Keratinocyte (primary cell): ENCODE measurements around the gene WFIKKN1. TPM values are rescaled to one million over a fixed set of nuclear protein-coding genes. Genes with fewer than 3 reads are reported as not detected.
"Not testable (repeated sequence)": the region's sequence is repeated elsewhere in the genome, so short reads cannot be mapped to it uniquely, and the experiment has no call there.

ENCODE experiments used
- DNase-seq: peaks from one replicate; pipeline ENCODE4 v3.0.0-alpha.2; 2011; ENCODE audit warnings: low read depth, missing footprints, low spot score
- FAIRE-seq: peaks from 2 replicates; lab custom pipeline; 2011; peaks lifted over from hg19 to GRCh38; lab: Jason Lieb, UNC
- H2AFZ ChIP-seq: 2 replicates; pipeline ENCODE4 v1.6.0; 2012; ENCODE audit warnings: low read length, control low read depth, inconsistent platforms; ENCODE audit not compliant: control insufficient read depth
- H3K27ac ChIP-seq: 2 replicates; pipeline ENCODE4 v1.5.1; 2011; ENCODE audit warnings: low read length; ENCODE audit not compliant: control insufficient read depth, insufficient read depth
- H3K27me3 ChIP-seq: 3 replicates; pipeline ENCODE4 v1.6.0; 2011; ENCODE audit warnings: low read length; ENCODE audit not compliant: control insufficient read depth, insufficient read depth; ENCODE audit errors: extremely low read depth
- H3K36me3 ChIP-seq, 2 experiments: 2 replicates in 1 of 2; 3 replicates in 1 of 2; pipeline ENCODE4 v1.5.1; 2011; ENCODE audit warnings: low read length in 2 of 2, mild to moderate bottlenecking in 1 of 2; ENCODE audit not compliant: control insufficient read depth in 2 of 2, insufficient read depth in 2 of 2; ENCODE audit errors: extremely low read depth in 1 of 2
- H3K4me1 ChIP-seq: 3 replicates; pipeline ENCODE4 v1.5.1; 2011; ENCODE audit warnings: low read length; ENCODE audit not compliant: control insufficient read depth, insufficient read depth; ENCODE audit errors: extremely low read depth
- H3K4me2 ChIP-seq: 3 replicates; pipeline ENCODE4 v1.6.0; 2011; ENCODE audit warnings: low read depth, low read length; ENCODE audit not compliant: control insufficient read depth, insufficient read depth; ENCODE audit errors: extremely low read depth
- H3K4me3 ChIP-seq, 3 experiments: fragments of 200-600 bp in 1 of 3; sonication (generic) in 1 of 3; 2 replicates in 2 of 3; 3 replicates in 1 of 3; pipeline ENCODE4 v1.5.1; 2011 to 2016; ENCODE audit warnings: low read length in 3 of 3, mild to moderate bottlenecking in 3 of 3, control low read depth in 2 of 3, inconsistent platforms in 1 of 3, low read depth in 1 of 3, mixed read lengths in 1 of 3, mixed run types in 1 of 3, moderate library complexity in 1 of 3; ENCODE audit not compliant: control insufficient read depth in 2 of 3, insufficient read depth in 2 of 3; ENCODE audit errors: extremely low read depth in 1 of 3
- H3K79me2 ChIP-seq: 2 replicates; pipeline ENCODE4 v1.6.0; 2012; ENCODE audit warnings: low read length; ENCODE audit not compliant: control insufficient read depth, insufficient read depth
- H3K9ac ChIP-seq: 3 replicates; pipeline ENCODE4 v1.6.0; 2011; ENCODE audit warnings: low read length; ENCODE audit not compliant: control insufficient read depth, insufficient read depth; ENCODE audit errors: extremely low read depth
- H3K9me1 ChIP-seq: 3 replicates; pipeline ENCODE4 v1.6.0; 2011; ENCODE audit warnings: low read length; ENCODE audit not compliant: control insufficient read depth, insufficient read depth; ENCODE audit errors: extremely low read depth
- H3K9me3 ChIP-seq: 2 replicates; pipeline ENCODE4 v1.5.1; 2012; ENCODE audit warnings: low read depth, low read length; ENCODE audit not compliant: control insufficient read depth
- H4K20me1 ChIP-seq: 3 replicates; pipeline ENCODE4 v1.6.0; 2011; ENCODE audit warnings: low read length; ENCODE audit not compliant: control insufficient read depth, insufficient read depth; ENCODE audit errors: extremely low read depth
- EZH2 ChIP-seq: IDR thresholded peaks from one replicate; pipeline ENCODE4 v1.6.1; 2012; ENCODE audit warnings: inconsistent platforms, mild to moderate bottlenecking, low read length, moderate library complexity
- dilution Hi-C: fragments of 300-500 bp; cut with MboI; formaldehyde crosslinking; loops from one replicate; pipeline ENCODE4 v1.7.0; 2020; ENCODE audit warnings: low sequenced_read_pairs; ENCODE audit not compliant: extremely low pct_ligation_motif_present
- polyA plus RNA-seq, 5 experiments: library from polyadenylated mRNA; depleted of rRNA in 3 of 5; stranded (reverse) in 3 of 5; stranded (forward) in 1 of 5; unstranded in 1 of 5; fragments of >200 nt; gene quantifications; 1 replicate in 1 of 5; 2 replicates in 3 of 5; 3 replicates in 1 of 5; pipeline versions ENCODE4 v1.2.1 to v1.2.3, GENCODE V29; 2011 to 2012; ENCODE audit warnings: missing spikeins in 2 of 5, low read depth in 1 of 5, low replicate concordance in 1 of 5
- TF ChIP-seq, protein P1 (sequence below), 3 experiments: IDR thresholded peaks in 1 of 3; conservative IDR thresholded peaks in 1 of 3; optimal IDR thresholded peaks in 1 of 3; 2 replicates in 2 of 3; 3 replicates in 1 of 3; pipeline versions ENCODE3 to v1.5.1; 2011; ENCODE audit warnings: low read length in 3 of 3, mild to moderate bottlenecking in 3 of 3, moderate library complexity in 2 of 3, control low read depth in 1 of 3, inconsistent platforms in 1 of 3; ENCODE audit not compliant: insufficient read depth in 2 of 3; ENCODE audit errors: extremely low read depth in 1 of 3

The WFIKKN1 gene
- polyA plus RNA-seq, 1 donor (not counting 4 experiments of a cell fraction or from before 2014, with no cell fraction given): not detected

DNA sequence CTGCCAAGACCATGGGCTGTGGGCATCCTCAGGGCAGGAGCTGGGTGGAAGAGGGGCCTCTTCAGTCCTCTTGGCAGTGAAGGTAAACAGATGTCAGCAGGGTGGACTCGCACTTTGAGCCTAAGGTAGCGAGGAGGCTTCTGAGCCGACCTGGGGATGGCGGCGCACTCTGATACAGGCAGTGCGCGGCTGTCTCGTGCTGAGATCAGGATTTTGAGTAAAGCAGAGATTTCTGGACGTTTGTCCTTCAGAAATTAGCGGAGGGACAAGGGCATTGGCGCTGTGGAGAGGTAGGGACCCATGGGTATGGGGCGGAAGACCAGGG lies 34.1 kb upstream of the WFIKKN1 start:
- peaks cover 3 to 4% of the 10 kb centered on the region in 2 experiments for H3K36me3 ChIP-seq
- no peak overlapping the region for H2AFZ ChIP-seq
- H3K27me3 ChIP-seq: no peaks in the 10 kb centered on the region
- no peak overlapping the region for H3K4me3 ChIP-seq
- TF ChIP-seq EZH2: no peak
- TF ChIP-seq, protein P1, sequence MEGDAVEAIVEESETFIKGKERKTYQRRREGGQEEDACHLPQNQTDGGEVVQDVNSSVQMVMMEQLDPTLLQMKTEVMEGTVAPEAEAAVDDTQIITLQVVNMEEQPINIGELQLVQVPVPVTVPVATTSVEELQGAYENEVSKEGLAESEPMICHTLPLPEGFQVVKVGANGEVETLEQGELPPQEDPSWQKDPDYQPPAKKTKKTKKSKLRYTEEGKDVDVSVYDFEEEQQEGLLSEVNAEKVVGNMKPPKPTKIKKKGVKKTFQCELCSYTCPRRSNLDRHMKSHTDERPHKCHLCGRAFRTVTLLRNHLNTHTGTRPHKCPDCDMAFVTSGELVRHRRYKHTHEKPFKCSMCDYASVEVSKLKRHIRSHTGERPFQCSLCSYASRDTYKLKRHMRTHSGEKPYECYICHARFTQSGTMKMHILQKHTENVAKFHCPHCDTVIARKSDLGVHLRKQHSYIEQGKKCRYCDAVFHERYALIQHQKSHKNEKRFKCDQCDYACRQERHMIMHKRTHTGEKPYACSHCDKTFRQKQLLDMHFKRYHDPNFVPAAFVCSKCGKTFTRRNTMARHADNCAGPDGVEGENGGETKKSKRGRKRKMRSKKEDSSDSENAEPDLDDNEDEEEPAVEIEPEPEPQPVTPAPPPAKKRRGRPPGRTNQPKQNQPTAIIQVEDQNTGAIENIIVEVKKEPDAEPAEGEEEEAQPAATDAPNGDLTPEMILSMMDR (optimal IDR thresholded peaks at IDR 0.05 in 1 of 3, IDR thresholded peaks at IDR 0.05 in 1 of 3, conservative IDR thresholded peaks at IDR 0.05 in 1 of 3; ENCODE audit: extremely low read depth in 1 of 3, insufficient read depth in 2 of 3, low read length in 3 of 3): no peak
- H4K20me1 ChIP-seq: peaks cover 40% of the 10 kb centered on the region
- no peak overlapping the region for H3K9ac ChIP-seq
- no peaks in the 10 kb centered on the region for H3K9me3 ChIP-seq
- peaks cover 10% of the 10 kb centered on the region for H3K9me1 ChIP-seq
- peaks cover 40% of the 10 kb centered on the region for H3K79me2 ChIP-seq
- FAIRE-seq (no peak), DNase-seq (no peak)
- H3K4me2 ChIP-seq: no peak overlapping the region
- peaks cover 32% of the 10 kb centered on the region for H3K4me1 ChIP-seq
- dilution Hi-C loops: no loop called here
- no peak overlapping the region for H3K27ac ChIP-seq

DNA sequence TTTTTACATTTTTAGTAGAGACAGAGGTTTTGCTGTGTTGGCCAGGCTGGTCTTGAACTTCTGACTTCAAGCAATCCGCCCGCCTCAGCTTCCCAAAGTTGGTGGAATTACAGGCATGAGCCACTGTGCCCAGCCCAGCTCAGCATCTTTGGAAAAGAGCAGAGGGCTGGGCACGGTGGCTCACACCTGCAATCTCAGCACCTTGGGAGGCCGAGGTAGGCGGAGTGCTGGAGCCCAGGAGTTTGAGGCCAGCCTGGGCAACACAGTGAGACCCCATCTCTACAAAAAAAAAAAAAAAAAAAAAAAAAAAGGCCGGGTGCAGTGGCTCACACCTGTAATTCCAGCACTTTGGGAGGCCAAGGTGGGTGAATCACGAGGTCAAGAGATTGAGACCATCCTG lies 33.1 kb upstream of the WFIKKN1 start:
- DNase-seq, H3K9me1 ChIP-seq, H3K4me2 ChIP-seq, H2AFZ ChIP-seq, H3K27ac ChIP-seq, FAIRE-seq, H3K27me3 ChIP-seq, dilution Hi-C loops, H3K9me3 ChIP-seq, H3K4me3 ChIP-seq, H3K36me3 ChIP-seq, H3K9ac ChIP-seq: not testable (repeated sequence)
- Histone ChIP-seq H3K79me2 (peaks cover 37% of the 10 kb centered on the region), H3K4me1 (peaks cover 23% of the 10 kb centered on the region), H4K20me1 (peaks cover 34% of the 10 kb centered on the region)
